ENCODE results near the gene FAM110C.
"Not testable (repeated sequence)": the region's sequence is repeated elsewhere in the genome, so short reads cannot be mapped to it uniquely, and the experiment has no call there.

The FAM110C gene

DNA sequence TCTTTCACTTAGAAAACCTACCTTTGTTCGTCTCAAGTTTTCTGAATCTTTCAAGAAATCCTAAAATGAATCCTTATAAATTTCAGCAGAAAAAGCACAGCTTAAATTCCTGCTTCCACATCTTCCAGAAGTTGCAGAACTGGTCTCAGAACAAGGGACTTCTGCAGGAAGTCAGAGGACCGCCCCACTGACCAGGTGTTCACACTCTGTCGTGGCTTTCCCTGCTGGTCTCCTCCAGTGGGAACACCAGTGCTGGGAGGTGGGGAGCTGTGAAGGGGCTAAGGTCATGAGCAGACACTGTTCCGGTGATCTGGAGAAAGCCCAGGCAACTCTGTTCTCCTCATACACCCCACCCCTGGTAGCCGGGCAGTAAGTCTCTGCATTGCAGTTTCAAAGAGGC is 3.5 kb downstream of the FAM110C start:
- DNase-seq = no peak

DNA sequence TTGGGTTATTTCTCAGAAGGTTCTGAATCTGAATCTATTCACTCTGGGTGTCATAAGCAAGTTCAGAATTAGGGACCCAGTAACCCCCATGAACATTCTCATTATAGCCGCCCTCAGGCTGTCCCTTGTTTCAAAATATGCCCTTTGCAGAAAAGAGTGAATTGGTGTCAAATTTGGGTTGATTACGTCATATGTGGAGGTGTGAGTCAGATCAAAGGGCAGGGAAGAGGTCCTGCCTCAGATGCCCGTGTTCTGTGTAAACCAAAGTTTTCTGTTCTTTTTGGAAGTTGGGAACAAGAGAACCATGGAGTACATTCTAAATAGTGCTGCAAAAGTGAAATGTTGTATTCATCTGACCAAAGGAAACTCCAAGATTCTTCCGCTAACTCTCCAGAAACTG is 5.8 kb downstream of the FAM110C start:
- DNase-seq = no peak

DNA sequence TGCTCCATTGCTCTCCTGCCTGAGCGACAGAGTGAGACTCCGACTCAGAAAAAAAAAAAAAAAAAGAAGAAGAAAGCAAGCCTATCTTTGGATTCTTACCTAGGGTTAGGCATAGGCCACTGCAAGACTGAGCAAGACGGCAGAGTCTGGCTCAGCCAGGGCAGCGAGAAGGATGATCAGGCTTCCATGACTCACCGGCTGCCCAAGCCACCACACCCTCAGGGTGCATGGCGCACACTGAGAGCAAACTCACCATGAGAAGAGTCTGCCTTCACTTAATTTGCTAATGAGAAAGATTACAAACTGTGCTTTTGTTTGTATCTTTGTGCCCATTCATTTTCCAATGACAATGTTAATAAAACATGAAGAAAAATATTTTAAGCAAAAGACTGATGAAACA is 8.2 kb downstream of the FAM110C start:
- no peak for DNase-seq

DNA sequence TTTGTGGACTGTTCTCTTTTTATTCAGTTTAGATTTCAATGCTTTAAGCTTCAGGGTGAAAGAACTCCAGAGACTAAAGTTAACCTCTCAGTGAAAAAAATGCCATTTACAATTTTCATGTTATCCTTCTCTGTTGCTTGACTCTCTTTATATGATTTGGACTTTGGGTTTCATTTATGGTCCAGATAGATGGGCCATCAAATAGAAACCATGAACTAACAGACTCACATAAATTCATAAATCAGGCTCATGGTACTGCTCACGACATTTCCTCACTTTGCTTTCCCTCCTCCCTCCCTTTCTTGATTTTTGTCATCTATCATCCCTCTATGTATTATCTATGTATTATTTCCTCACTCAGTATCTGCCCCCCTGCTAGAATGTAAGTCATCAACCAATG is 10.0 kb downstream of the FAM110C start:
- no peak for DNase-seq

DNA sequence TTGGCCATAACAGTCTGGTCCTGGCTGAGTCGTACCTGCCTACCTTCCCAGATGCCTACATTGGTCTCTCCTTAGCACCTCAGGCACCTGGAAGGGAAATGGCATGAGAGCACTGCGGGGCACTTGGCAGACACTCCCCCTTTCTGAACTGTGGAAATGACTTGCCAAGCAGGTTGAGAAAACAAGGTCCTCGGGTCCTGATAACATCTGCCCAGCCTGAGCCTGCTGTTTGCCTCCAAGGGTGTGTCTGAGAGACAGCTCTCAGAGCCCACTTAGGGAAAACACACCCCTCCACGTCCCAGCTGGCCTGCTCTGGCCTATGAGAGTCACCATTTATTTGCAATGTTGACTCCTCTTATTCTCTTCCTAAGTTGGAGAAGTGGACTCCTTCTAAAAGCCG is 10.5 kb downstream of the FAM110C start:
- DNase-seq = no peak

DNA sequence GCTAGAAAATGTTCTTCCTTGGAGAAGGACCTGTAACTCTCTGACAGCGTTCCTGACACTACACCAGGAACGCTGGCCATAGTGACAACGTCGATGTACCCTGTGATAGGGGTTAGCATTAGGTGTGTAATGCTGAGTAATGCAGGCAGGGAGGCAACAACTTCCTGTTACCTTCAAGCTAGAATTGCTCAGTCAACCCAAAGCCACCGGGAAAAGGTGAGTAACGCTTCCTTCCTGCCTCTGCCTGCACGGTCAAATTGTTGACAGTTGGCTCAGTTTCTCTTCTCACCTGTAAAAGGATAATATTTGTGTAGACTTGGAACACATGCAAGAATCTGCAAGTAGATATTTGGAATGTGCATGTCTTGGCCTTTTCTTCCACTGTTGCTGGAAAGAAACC is 12.7 kb downstream of the FAM110C start:
- no peak for DNase-seq

DNA sequence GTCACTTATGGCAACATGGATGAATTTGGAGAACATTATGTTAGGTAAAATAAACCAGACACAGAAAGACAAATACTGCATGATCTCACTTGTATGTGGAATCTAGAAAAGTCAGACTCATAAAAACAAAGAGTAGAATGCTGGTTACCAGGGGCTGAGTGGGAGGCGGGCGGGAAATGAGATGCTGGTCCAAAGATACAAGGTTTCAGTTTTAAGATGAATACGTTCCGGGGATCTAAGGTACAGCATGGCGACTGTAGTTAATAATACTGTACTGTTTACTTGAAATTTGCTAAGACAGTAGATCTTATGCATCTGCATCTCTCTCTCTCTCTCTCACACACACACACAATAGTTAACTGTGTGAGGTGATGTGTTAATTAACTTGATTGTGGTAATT is 14.2 kb downstream of the FAM110C start:
- DNase-seq = no peak

DNA sequence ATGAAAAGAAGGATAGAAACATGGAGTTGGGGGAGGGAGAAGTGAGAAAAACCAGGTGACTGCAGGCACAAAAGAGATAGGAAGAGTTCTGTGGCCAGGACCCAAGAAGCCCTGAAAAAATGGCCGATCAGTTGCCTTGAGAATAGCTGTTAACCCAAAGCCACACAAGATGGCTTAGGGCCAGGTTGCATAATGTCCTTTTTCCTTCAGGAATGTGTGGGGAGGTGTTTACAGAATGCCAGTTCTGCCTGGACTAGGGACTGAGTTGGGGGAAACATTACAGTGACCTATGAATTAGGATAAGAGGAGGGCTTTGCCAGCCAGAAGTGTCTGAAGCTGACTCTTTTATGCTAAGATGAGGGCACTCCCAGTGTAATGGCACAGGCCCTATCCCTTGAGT is 17.1 kb downstream of the FAM110C start:
- DNase-seq = no peak

DNA sequence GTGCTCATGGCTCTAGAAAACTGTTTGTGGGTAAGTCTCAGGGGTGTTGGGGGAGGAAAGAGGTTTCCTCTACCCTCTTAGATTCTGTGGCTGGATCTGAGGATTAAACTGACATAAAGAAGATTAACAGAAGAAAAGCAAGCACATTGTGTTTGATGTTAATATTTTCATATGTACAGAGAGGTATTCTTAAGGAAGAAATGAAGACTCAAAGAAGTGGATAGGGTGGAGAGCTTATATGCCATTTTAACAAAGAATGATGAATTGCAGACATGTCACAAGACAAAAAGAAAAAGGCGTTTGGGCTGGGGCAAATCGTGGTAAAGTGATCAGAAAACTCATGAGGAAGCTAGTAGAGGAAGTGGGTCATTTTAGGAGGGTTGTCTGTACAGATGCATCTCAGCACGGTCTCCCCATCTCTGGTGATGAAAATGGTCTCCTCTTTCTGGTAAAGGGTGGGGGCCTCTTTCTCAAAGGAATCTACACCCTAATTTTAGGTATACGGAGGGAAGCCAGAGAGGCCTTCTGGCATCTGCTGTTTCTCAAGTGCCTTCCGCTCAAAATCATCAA is 17.8 kb downstream of the FAM110C start:
- no peak for DNase-seq

DNA sequence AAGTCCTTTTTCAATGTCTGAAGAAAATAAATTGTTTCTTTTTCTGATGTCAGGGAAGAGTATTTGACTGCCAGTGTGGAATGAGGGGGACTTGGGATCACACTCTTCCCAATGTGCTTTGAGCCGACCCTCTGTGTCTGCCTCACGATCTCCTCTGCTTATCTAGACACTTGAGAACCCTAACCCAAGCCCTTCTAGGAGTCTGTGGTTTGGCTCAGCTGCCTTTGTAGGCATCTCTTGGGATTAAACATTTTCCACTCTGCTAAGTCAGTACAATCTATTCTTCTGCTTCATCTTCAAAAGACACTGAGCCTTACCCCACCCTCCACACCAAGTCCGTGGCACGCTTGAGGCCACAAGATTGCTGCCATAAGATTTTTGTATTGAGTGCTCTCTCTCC is 19.4 kb downstream of the FAM110C start:
- no peak for DNase-seq

DNA sequence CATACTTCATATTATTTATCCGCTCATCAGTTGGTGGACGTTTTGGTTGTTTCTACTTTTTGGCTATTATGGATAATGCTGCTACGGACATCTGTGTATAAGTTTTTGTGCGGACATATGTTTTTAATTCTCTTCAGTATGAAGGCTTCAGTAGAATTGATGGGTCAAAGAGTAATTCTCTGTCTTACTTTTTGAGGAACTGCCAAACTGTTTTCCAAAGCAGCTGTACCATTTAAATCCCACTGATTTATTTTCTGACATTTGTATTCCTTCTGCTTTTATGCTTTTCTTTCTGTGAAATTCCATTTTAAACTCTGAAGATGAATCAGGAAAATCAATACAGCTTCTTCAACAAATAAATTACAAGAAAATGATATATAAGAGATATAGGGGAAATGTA is 20.8 kb downstream of the FAM110C start:
- no peak for DNase-seq

DNA sequence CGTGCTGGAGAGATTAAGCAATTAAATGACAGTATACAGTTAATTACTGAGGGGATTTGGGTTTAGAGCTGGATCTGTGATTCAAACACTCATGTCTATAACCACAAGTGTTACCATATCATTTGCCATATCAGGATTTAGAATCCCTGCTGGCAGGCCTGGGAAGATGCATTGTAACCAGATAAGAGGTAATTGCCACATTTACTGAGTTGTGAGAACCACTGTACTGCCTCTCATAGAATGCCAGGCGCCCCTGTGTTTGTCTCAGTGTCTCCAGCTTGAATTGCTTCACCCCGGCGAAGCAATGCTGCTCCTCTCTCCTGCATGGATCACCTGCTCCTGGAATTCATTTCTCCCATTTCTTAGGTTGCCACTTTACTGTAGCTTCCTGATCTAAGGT is 21.7 kb downstream of the FAM110C start:
- DNase-seq = not testable (repeated sequence)

DNA sequence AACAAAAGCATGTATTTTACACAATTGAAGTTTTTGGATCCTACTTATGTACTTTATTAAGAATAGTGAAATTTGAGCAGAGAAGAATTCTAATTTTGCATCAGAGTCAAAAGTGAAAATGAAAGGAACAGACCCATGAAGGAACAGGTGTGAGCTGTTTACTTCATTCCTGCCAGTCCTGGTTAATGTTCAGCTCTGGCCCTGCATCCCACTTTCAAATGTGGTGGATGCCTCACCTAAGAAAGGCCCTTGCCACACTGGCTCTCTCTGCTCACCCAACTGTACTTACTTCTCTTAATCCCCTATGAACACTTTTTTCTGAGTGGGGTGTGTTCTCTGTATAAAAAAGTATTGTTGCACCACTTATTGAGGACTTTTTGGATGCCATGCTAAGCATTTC is 22.2 kb downstream of the FAM110C start:
- DNase-seq = no peak

DNA sequence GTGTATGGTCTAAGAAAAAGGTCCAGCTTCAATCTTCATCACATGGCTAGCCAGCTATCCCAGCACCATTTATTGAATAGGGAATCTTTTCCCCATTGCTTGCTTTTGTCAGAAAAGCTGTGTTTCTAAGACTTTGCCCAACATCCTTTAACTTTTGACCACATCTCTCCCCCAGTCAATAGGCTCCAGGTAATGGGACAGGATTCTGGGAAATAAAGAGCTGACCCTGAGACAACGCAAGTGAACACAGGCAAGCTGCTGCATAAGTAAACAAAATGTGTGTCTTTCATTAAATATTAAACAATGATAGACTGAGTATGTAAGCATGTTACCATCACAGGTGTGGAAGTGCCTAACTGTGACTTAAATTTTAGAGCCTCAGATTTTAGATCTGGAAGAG is 23.0 kb downstream of the FAM110C start:
- no peak for DNase-seq

DNA sequence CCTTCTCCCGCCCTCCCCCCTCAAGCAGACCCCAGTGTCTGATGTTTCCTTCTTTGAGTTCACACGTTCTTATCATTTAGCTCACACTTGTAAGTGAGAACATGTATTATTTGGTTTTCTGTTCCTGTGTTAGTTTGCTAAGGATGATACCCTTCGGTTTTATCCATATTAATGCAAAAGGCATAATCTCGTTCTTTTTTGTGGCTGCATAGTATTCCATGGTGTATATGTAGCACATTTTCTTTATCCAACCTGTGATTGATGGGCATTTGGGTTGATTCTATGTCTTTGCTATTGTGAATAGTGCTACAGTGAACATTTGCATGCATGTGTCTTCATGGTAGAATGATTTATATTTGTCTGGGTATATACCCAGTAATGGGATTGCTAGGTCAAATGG is 24.1 kb downstream of the FAM110C start:
- not testable (repeated sequence) for DNase-seq

DNA sequence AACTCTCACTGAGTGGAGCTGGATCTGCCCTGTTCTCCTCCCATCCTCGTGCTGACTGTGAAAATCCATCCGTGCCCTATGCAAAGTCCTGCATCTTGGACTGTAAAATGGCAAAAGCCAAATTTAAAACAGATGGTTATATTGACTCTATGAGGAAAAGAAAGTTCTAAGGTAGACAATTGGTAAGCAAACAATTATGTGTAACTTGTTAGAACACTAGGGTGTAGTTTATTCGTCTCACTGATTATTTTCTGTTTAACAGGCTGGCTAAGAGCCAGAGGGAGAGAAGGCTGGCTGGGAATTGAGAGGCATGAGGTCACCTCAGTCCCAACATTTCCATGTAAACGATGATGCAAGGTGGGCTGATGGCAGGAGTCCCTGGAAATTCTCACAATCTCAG is 26.0 kb downstream of the FAM110C start:
- not testable (repeated sequence) for DNase-seq

DNA sequence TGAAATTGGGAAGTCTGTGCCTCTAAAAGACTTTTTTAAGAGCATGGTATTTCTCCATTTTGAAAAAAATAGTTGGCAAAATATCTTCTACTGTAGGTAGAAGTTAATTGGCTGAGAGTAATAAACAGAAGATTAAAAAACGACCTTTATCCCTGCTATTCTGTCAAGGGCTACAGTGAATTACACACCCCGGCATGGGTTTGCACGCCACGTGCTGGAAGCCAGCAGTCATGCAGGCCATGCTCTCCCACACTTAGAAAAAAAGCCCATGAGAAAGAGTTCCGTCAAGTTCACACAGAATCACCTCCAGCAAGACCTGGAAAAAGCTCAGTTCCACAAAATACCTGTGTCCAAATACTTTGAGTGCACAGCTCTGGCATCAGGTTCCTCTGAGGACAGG is 26.8 kb downstream of the FAM110C start:
- DNase-seq = no peak

DNA sequence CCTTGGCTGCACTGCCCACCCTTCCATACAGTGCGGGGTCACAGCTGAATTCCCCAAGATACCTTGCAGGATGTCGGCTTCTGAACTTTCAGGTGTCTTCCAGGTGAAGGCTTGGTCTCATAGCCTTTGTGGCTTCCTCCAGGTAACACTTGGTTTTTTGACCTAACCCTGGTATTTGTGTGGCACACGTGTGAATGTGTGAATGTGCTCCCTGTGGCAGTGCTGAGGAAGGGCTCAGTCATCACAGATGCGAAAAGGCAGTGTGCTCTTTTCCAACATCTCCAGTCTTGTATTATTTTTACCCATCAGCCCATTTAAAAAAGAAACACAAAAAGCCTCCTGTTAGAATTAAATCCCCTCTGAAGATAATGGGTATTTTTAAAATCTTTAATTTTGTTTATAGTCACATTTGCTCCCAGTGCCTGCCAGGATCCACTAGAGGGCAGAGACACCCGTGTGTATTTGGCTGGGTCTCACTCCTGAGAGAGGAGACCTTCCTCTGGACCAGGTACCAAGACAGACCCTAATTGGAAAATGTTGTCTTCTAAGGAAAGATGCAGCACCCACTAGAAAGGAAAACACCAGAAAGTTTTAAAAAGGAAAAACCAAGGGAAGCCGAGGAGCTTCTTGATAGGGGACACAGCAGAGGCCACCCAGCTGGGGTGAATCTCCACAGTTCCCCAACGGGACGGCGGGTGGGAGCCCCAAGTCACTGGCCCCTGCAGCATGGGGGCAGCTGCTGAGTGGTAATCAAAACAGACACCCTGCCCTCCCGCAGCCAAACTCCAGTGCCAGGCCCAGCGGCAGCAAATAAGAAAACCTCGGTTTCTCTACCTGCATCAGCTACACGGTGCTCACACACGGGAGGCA is 27.7 kb downstream of the FAM110C start:
- DNase-seq = peak; percentile 12

DNA sequence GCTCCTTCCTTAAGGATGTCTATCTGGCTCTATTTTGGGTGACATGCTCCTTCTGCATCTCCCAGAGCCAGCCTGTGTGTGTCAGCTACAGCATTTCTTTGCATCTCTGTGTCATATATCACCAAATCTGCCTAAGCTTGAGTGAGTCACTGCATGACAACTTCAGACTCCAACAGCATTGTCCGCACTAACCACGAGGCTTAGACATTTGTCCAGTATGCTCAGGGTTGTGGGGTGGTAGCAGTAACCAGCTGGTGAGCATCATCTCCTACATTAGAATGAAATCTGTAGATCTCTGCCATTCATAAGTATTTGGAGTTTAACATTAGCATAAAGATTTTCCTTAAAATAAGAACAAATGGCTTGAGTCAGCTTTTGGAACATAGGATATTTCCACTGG is 30.4 kb downstream of the FAM110C start:
- not testable (repeated sequence) for DNase-seq

DNA sequence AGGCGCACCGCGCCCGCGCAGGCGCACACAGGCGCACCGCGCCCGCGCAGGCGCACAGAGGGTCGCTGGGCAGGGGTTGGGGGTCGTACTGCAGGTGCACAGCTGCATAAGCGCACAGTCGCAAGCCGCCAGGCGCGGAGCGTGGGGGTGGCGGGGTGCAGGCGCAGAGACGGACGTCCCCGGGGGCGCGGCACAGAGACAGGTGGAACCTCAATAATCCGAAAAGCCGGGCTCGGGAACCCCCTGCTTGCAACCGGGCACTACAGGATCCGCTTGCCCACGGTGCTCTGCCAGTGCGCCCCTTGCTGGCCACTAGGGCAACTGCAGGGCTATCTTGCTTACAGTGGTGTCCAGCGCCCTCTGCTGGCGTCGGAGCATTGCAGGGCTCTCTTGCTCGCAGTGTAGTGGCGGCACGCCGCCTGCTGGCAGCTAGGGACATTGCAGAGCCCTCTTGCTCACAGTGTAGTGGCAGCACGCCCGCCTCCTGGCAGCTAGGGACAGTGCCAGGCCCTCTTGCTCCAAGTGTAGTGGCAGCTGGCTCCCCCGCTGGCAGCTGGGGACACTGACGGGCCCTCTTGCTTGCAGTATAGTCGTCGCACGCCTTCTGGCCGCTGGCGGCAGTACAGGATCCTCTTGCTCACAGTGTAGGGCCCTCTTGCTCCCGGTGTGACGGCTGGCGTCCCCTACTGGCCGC is 34.9 kb downstream of the FAM110C start:
- DNase-seq = peak; percentile 9

DNA sequence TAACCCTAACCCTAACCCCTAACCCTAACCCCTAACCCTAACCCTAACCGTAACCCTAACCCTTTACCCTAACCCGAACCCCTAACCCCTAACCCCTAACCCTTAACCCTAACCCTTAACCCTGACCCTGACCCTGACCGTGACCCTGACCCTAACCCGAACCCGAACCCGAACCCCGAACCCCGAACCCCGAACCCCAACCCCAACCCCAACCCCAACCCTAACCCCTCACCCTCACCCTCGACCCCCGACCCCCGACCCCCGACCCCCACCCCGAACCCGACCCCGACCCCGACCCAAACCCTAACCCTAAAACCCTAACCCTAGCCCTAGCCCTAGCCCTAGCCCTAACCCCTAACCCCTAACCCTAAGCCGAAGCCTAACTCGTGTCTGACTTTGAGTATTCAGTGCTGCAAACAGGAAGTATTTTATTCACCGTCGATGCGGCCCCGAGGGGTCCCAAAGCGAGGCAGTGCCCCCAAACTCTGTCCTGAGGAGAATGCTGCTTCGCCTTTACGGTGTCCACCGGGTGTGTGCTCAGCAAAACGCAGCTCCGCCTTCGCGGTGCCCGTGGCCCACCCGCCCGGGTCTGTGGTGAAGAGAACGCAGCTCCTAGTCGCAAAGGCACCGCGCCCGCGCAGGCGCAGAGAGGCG is 36.0 kb downstream of the FAM110C start:
- peak; percentile 50 for DNase-seq

Measured in eye (tissue), 1 donor.